Hair follicular keratinocyte (primary cell): ENCODE measurements around the gene SLFNL1. TPM values are rescaled to one million over a fixed set of nuclear protein-coding genes. Genes with fewer than 3 reads are reported as not detected.

Source experiments
- total RNA-seq: library from RNA; depleted of rRNA; stranded (reverse); fragments of >200 nt; gene quantifications from 2 replicates; pipeline ENCODE4 v1.2.3, GENCODE V29; 2015

Gene SLFNL1
- not detected in 2 replicates for total RNA-seq

GRCh38 chr1:41021526-41022308, at the start of gene SLFNL1:
Gene SLFNL1, minus strand, starts transcription at chr1:41021725. Its CDS starts 1,065 bp downstream, at chr1:41020660.

GRCh38 chr1:40979241-40980067, 42.1 kb downstream of the SLFNL1 start, which contains the start of gene CTPS1:
Gene CTPS1, plus strand, starts transcription at chr1:40979696. Its CDS starts 3,595 bp downstream, at chr1:40983291.

Other genes with a start within 250 kb of the SLFNL1 start
- gene KCNQ4, start 237.9 kb downstream of the SLFNL1 start, total RNA-seq = 0.08 TPM in 2 replicates
- 151 and 218 TPM in 2 replicates for gene CITED4, start 159.4 kb downstream of the SLFNL1 start, total RNA-seq
- 34.7 and 69.3 TPM in 2 replicates for gene CTPS1, start 42.0 kb downstream of the SLFNL1 start, total RNA-seq
- 15.9 and 25.7 TPM in 2 replicates for gene SCMH1, start 220.6 kb upstream of the SLFNL1 start, total RNA-seq